Measurements from ENCODE around the gene SSR3. TPM values are rescaled to one million over a fixed set of nuclear protein-coding genes. Genes with fewer than 3 reads are reported as not detected.

SSR3 gene
- total RNA-seq, 1 donor from 2014 or later = 151 TPM

GRCh38 chr3:156513619-156514018 lies 41.3 kb downstream of the SSR3 start:
- Mint-ChIP-seq H3K4me3 (no peak overlapping the region), H3K4me1 (peaks cover 12% of the 10 kb centered on the region), H3K9me3 (no peaks in the 10 kb centered on the region), H3K27ac (no peak overlapping the region), H3K36me3 (ENCODE audit: low read depth) (no peaks in the 10 kb centered on the region), H3K27me3 (peaks cover 39% of the 10 kb centered on the region)
- no peak for DNase-seq
- intact Hi-C loops (cut with micrococcal nuclease) = no loop called here

- Mint-ChIP-seq H3K4me3 (no peak overlapping the region), H3K9me3 (no peaks in the 10 kb centered on the region), H3K4me1 (peaks cover 13% of the 10 kb centered on the region), H3K36me3 (ENCODE audit: low read depth) (no peaks in the 10 kb centered on the region), H3K27me3 (peaks cover 28% of the 10 kb centered on the region), H3K27ac (peak overlapping the region; percentile 7)
- intact Hi-C loops (cut with micrococcal nuclease) = no loop called here
- peak; percentile 66 for DNase-seq
Observed at GRCh38 chr3:156511987-156512677, 42.8 kb downstream of the SSR3 start.

- Mint-ChIP-seq H3K9me3 (no peaks in the 10 kb centered on the region), H3K4me1 (peaks cover 15% of the 10 kb centered on the region), H3K36me3 (ENCODE audit: low read depth) (no peaks in the 10 kb centered on the region), H3K27ac (no peak overlapping the region), H3K27me3 (peaks cover 37% of the 10 kb centered on the region), H3K4me3 (no peak overlapping the region)
- intact Hi-C loops (cut with micrococcal nuclease) = loop anchor here (1.0 to 2.0 kb wide), 4 partner anchors 25 to 359 kb away; no protein-coding TSS in a partner anchor
- DNase-seq = peak; percentile 74
Observed at GRCh38 chr3:156509189-156510174, 45.4 kb downstream of the SSR3 start.

DNA sequence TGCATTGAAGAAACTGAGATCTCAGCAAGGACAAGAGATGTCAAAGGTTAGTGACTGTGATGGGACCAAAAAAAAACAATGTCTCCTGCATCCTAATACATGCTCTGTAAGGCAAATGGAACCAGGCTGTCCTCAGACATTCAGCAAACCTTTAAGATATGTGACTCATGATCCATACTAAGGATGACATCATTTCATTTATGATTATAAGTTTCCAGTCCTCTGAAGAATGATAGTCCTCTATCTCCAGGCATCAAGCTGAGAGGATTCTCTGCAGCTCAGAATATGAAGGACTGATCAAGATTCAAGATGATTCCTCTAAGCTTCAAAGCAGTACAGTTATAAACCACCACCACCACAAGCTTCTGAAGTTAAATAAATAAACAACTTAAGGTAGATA lies 47.6 kb downstream of the SSR3 start:
- Mint-ChIP-seq H3K4me1 (peaks cover 16% of the 10 kb centered on the region), H3K9me3 (no peaks in the 10 kb centered on the region), H3K36me3 (ENCODE audit: low read depth) (no peaks in the 10 kb centered on the region), H3K4me3 (no peak overlapping the region), H3K27ac (no peak overlapping the region), H3K27me3 (peaks cover 55% of the 10 kb centered on the region)
- no peak for DNase-seq
- intact Hi-C loops (cut with micrococcal nuclease) = no loop called here

DNA sequence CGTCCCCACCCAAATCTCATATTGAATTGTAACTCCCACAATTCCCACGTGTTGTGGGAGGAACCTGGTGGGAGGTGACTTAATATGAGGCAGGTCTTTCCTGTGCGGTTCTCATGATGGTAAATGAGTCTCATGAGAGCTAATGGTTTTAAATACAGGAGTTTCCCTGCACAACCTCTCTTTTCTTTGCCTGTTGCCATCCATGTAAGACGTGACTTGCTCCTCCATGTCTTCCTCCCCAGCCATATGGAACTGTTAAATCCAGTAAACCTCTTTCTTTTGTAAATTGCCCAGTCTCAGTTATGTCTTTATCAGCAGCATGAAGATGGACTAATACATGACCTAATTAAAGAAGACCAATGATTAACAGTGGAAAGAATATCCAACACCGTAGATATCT lies 56.6 kb downstream of the SSR3 start:
- Mint-ChIP-seq H3K36me3 (ENCODE audit: low read depth) (no peaks in the 10 kb centered on the region), H3K27me3 (peaks cover 46% of the 10 kb centered on the region), H3K4me1 (peaks cover 4% of the 10 kb centered on the region), H3K27ac (no peak overlapping the region), H3K4me3 (no peak overlapping the region), H3K9me3 (peaks cover 12% of the 10 kb centered on the region)
- DNase-seq = no peak
- intact Hi-C loops (cut with micrococcal nuclease) = no loop called here

GRCh38 chr3:156497326-156497725 lies 57.6 kb downstream of the SSR3 start:
- Mint-ChIP-seq H3K36me3 (ENCODE audit: low read depth) (no peaks in the 10 kb centered on the region), H3K27ac (no peak overlapping the region), H3K4me3 (no peak overlapping the region), H3K4me1 (no peaks in the 10 kb centered on the region), H3K9me3 (peaks cover 12% of the 10 kb centered on the region), H3K27me3 (peaks cover 44% of the 10 kb centered on the region)
- intact Hi-C loops (cut with micrococcal nuclease) = no loop called here
- DNase-seq = no peak

GRCh38 chr3:156495816-156496215 lies 59.1 kb downstream of the SSR3 start:
- no peak overlapping the region for H3K27ac Mint-ChIP-seq
- DNase-seq = no peak
- peaks cover 42% of the 10 kb centered on the region for H3K27me3 Mint-ChIP-seq
- H3K9me3 Mint-ChIP-seq = peaks cover 12% of the 10 kb centered on the region
- intact Hi-C loops (cut with micrococcal nuclease) = no loop called here
- H3K4me3 Mint-ChIP-seq = no peak overlapping the region
- H3K4me1 Mint-ChIP-seq = no peaks in the 10 kb centered on the region
- H3K36me3 Mint-ChIP-seq (ENCODE audit: low read depth) = no peaks in the 10 kb centered on the region

GRCh38 chr3:156493887-156494286 lies 61.0 kb downstream of the SSR3 start:
- peaks cover 12% of the 10 kb centered on the region for H3K9me3 Mint-ChIP-seq
- no peaks in the 10 kb centered on the region for H3K4me1 Mint-ChIP-seq
- no peak overlapping the region for H3K4me3 Mint-ChIP-seq
- peaks cover 37% of the 10 kb centered on the region for H3K27me3 Mint-ChIP-seq
- no peaks in the 10 kb centered on the region for H3K36me3 Mint-ChIP-seq (ENCODE audit: low read depth)
- intact Hi-C loops (cut with micrococcal nuclease) = no loop called here
- no peak overlapping the region for H3K27ac Mint-ChIP-seq
- DNase-seq = no peak

DNA sequence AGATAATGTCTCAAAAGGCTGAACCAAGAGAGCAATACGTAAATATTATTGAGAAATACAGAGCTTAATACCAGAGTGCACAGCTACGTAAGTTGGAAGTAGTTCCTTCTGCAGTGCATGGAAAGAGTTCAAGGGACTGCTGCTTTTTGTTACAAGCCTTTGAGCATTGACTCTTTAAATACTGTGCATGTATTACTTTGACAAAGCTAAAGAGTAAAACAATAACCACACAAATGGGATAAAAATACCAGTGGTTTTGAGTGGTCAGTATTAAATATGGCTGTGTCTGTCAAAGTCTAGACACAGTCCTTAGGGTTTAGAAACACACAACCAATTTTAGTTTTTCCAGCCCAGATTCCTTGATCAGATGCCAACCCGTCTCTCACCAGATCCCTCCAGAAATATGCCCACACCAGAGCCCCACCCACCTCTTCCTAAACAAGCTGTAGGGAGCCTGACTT lies 62.1 kb downstream of the SSR3 start:
- Mint-ChIP-seq H3K9me3 (peaks cover 6% of the 10 kb centered on the region), H3K4me3 (no peak overlapping the region), H3K4me1 (no peaks in the 10 kb centered on the region), H3K36me3 (ENCODE audit: low read depth) (no peaks in the 10 kb centered on the region), H3K27me3 (peaks cover 33% of the 10 kb centered on the region), H3K27ac (no peak overlapping the region)
- intact Hi-C loops (cut with micrococcal nuclease) = no loop called here
- no peak for DNase-seq

GRCh38 chr3:156491192-156491591 lies 63.7 kb downstream of the SSR3 start:
- peaks cover 31% of the 10 kb centered on the region for H3K27me3 Mint-ChIP-seq
- H3K9me3 Mint-ChIP-seq = no peaks in the 10 kb centered on the region
- no peaks in the 10 kb centered on the region for H3K36me3 Mint-ChIP-seq (ENCODE audit: low read depth)
- DNase-seq = no peak
- intact Hi-C loops (cut with micrococcal nuclease) = no loop called here
- H3K4me3 Mint-ChIP-seq = no peak overlapping the region
- no peak overlapping the region for H3K27ac Mint-ChIP-seq
- peaks cover 2% of the 10 kb centered on the region for H3K4me1 Mint-ChIP-seq

Other genes starting within 250 kb of the SSR3 start
- gene TIPARP, start 119.5 kb upstream of the SSR3 start, total RNA-seq = 17.7 and 18.7 TPM in 2 replicates

All from activated CD4-positive, alpha-beta T cell treated with anti-CD3 and anti-CD28 coated beads, Interleukin-2, amount 10 ng/mL, durations not matched to agents 24 days and 14 days (primary cell).